Pericardium fibroblast (primary cell): ENCODE measurements around the gene TFF1. TPM values are rescaled to one million over a fixed set of nuclear protein-coding genes. Genes with fewer than 3 reads are reported as not detected.

Experiments used
- total RNA-seq: library from RNA; depleted of rRNA; stranded (reverse); fragments of >200 nt; gene quantifications from 2 replicates; pipeline ENCODE4 v1.2.3, GENCODE V29; 2015

TFF1 gene
- total RNA-seq = not detected in 2 replicates

DNA sequence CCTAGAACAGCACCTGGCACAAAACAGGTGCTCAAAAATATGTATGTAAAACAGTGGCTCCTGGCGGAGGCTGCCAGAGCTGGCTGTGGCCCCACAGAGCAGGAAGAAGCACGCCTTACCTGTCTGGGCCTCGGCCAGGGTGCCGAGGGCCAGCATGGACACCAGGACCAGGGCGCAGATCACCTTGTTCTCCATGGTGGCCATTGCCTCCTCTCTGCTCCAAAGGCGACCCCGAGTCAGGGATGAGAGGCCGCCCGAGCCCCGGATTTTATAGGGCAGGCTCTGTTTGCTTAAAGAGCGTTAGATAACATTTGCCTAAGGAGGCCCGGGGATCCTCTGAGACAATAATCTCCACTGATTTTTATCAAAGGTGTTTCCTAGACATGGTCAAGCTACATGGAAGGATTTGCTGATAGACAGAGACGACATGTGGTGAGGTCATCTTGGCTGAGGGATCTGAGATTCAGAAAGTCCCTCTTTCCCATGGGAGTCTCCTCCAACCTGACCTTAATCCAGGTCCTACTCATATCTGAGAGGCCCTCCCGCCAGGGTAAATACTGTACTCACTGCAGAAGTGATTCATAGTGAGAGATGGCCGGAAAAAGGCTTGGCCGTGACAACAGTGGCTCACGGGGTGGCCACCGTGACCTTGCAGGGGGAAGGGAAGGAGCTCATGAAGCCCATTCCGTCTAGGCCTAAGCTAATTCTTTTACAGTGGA lies at the start of gene TFF1:
Gene TFF1, minus strand, starts transcription at position 244 of the 719 bp plus-strand sequence. Its CDS starts 40 bp downstream, at position 204.

DNA sequence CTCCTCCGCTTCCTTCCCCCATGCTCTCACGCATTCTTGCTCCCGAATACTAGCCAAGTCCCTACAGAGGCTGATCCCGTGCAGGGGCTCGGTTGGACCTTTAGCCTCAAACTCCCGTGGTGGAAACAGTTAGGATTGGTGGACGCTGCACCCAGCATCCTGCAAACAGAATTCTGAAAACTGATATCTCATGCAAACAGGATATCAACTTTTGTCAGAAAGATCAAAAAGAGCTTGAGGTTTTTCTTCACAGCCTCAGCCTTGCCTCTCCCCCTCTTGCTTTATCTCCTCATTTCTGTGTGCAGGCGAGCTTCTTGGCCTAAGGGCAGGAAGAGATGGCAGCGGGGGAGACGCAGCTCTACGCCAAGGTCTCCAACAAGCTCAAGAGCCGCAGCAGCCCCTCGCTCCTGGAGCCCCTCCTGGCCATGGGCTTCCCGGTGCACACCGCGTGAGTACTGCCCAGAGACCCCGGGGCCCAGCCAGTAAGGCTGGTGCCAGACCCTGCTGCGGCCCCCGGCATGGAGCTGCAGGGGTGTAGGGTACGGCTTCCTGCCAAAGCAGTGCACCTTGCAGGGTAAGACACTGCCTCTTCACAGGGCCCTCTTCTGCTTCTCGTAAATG lies 37.4 kb upstream of the TFF1 start, which contains the start of gene UBASH3A:
Gene UBASH3A, plus strand, starts transcription at position 292 of the 621 bp plus-strand sequence. Its CDS starts 44 bp downstream, at position 336.

DNA sequence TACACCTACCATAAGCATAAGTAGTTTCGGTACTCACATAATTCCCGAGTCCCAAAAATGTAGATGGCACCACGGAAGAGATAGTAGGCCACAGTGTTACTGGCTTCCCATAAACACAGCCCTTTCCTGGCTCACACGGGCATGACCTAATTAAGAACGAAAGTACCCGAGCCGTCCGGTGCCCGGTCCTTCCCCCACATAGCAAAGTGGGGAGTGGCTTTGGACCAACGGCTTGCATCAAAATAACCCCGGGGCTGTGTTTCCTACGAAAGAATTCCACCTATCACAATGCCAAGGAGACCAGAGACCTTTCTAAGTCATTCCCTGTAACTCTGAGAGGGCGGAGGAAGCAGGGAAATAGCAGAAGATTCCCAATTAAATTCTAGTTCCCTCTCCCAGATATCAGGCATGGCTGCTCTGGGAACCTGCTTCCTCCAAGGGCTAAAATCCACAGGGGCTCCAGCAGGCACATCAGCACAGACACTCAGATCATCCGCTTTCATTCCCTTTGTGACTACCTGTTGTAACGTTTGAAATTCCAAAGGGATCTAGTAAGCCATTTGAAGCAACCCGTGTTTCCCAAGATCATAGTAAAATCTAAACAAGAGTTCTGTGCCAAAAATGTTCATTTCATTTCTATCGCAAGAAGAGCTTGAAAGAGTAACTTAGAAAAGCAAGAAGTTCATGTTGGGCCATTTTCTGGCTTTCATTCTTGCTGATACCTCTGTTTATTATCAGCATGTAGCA lies 29.7 kb upstream of the TFF1 start, which contains the start of gene TMPRSS3:
Gene TMPRSS3, minus strand, starts transcription at position 148 of the 747 bp plus-strand sequence. CDS start 635 bp downstream, outside the sequence.

DNA sequence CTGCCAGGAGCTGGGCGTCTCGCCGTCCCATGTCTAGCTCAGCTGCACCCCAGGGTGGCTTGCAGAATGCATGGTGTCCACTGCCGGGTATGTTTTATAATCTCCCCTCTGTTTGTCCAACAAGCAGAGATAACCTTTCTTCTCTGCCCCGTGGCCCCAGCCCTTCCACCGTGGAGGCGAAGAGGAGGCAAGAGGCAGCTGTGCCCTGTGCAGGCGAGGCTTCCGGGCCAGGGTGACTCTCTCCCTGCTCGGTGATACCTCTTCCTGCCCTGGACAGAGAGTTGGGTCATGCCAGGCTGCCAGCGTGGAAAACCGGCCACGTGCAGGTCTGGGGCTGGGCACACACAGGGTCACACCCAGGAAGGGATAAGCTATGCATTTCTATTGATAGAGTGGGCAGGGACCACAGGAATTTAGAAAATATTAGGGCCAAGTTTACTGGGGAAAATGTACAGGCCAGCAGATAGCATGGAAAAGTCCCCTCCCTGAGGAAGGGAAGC lies 15.4 kb downstream of the TFF1 start, which contains the start of gene TFF2:
Gene TFF2, minus strand, starts transcription at position 68 of the 500 bp plus-strand sequence. Its CDS starts 37 bp downstream, at position 31.

DNA sequence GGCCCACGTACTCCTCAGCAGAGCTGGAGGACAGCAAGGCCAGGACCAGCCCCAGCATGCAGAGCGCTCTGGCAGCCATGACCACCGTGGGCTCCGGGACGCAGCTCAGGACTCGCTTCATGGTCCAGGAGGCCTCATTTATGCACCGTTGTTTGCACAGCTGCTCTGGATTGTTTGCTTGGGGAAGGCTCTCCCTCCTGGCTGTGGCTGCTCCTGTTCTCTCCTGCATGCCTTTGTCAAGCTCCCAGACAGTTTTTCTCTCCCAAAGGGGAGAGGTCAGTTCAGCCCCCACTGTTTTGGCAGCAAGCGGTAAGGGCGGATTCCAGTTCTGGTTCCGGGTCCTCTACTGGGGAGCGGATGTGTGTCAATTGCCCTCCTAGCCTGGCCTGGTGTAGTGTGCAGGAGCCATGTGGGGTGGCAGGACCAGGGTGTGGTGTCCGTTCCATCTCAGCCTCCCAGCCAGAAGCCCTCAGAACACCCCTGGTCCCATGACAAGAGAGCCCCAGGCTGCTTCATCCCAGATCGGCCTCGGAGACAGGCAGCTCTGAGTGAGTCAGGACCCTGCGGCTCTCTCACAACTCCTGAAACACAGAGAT lies 50.9 kb downstream of the TFF1 start, which contains the start of gene TFF3:
Gene TFF3, minus strand, starts transcription at position 114 of the 596 bp plus-strand sequence. Its CDS starts 35 bp downstream, at position 79.

Other genes starting within 250 kb of the TFF1 start
- gene ABCG1, start 147.4 kb downstream of the TFF1 start, total RNA-seq = 1.6 and 5.3 TPM in 2 replicates
- 0.82 and 1.4 TPM in 2 replicates for gene TFF3, start 51.1 kb downstream of the TFF1 start, total RNA-seq
- not detected in 2 replicates for gene TFF2, start 15.5 kb downstream of the TFF1 start, total RNA-seq
- not detected in 2 replicates for gene TMPRSS3, start 29.5 kb upstream of the TFF1 start, total RNA-seq
- gene UBASH3A, start 37.4 kb upstream of the TFF1 start, total RNA-seq = not detected in 2 replicates
- 0.23 TPM in 1 of 2 replicates, not detected in the other for gene RSPH1, start 129.7 kb upstream of the TFF1 start, total RNA-seq
- gene SLC37A1, start 147.3 kb upstream of the TFF1 start, total RNA-seq = 1.1 and 1.4 TPM in 2 replicates